B cell (primary cell): Measurements from ENCODE around the gene RNF213. TPM values are rescaled to one million over a fixed set of nuclear protein-coding genes. Genes with fewer than 3 reads are reported as not detected.
A peak's percentile ranks its signal among the peaks of the same experiment; 100 is the strongest.

Source experiments
- ATAC-seq: fragments of 200-7000 bp; cut with Tn5 transposase; one replicate; pipeline ENCODE4 v1.10.0; 2021; ENCODE audit warnings: low read depth, mild to moderate bottlenecking, moderate number of reproducible peaks, moderate library complexity
- CTCF ChIA-PET: fragments of 350-600 bp; sonication (Branson Sonifier 250); formaldehyde crosslinking; loops from one replicate; lab custom pipeline; 2021; ENCODE audit warnings: antibody characterized with exemption, inconsistent platforms; lab: Charles Lee
- POLR2A ChIA-PET: fragments of 350-600 bp; sonication (Branson Sonifier 250); formaldehyde crosslinking; loops from one replicate; lab custom pipeline; 2021; ENCODE audit warnings: antibody characterized with exemption; lab: Charles Lee
- DNase-seq: peaks from one replicate; pipeline ENCODE4 v3.0.0; 2013
- H2AFZ ChIP-seq: 2 replicates; pipeline ENCODE4 v1.6.1; 2012; ENCODE audit warnings: mild to moderate bottlenecking, low read depth, low read length; ENCODE audit not compliant: insufficient read depth, poor library complexity, severe bottlenecking
- H3K27ac ChIP-seq, 2 donors: 1 replicate in 1 of 2; 2 replicates in 1 of 2; pipeline ENCODE4 v1.5.1; 2012 to 2013; ENCODE audit warnings: low read length in 2 of 2, mild to moderate bottlenecking in 2 of 2, moderate library complexity in 1 of 2
- H3K27me3 ChIP-seq, 4 experiments: fragments of 200-600 bp in 1 of 4; sonication (generic) in 1 of 4; replicated peaks in 1 of 4; 1 replicate in 2 of 4; 2 replicates in 2 of 4; pipeline versions ENCODE4 v1.6.1 to v1.7.0; 2013 to 2016; ENCODE audit warnings: low read length in 3 of 4, mild to moderate bottlenecking in 2 of 4, mixed read lengths in 1 of 4, moderate library complexity in 1 of 4; ENCODE audit not compliant: insufficient read depth in 4 of 4, control insufficient read depth in 3 of 4; ENCODE audit errors: control extremely low read depth in 1 of 4
- H3K36me3 ChIP-seq, 2 experiments: replicated peaks in 1 of 2; 1 replicate in 1 of 2; 2 replicates in 1 of 2; pipeline versions ENCODE4 v1.6.1 to v1.7.1; 2013; ENCODE audit warnings: low read length in 1 of 2; ENCODE audit not compliant: insufficient read depth in 2 of 2, control insufficient read depth in 1 of 2; ENCODE audit errors: control extremely low read depth in 1 of 2, extremely low read depth in 1 of 2
- H3K4me1 ChIP-seq, 2 donors: fragments of 200-600 bp in 1 of 2; sonication (generic) in 1 of 2; 1 replicate in 1 of 2; 2 replicates in 1 of 2; pipeline versions ENCODE4 v1.5.1 to v1.6.1; 2013 to 2017; ENCODE audit warnings: low read length in 2 of 2; ENCODE audit not compliant: control insufficient read depth in 2 of 2, insufficient read depth in 2 of 2
- H3K4me2 ChIP-seq: replicated peaks from 2 replicates; pipeline ENCODE3; 2012; ENCODE audit warnings: mild to moderate bottlenecking, low read depth, low read length; ENCODE audit not compliant: poor library complexity, severe bottlenecking
- H3K4me3 ChIP-seq, 5 experiments: fragments of 200-600 bp in 1 of 5; sonication (generic) in 1 of 5; 1 replicate in 3 of 5; 2 replicates in 2 of 5; pipeline versions ENCODE4 v1.5.1 to v1.7.0; 2011 to 2016; ENCODE audit warnings: low read length in 4 of 5, mild to moderate bottlenecking in 4 of 5, low read depth in 2 of 5, control low read depth in 1 of 5, moderate library complexity in 1 of 5; ENCODE audit not compliant: insufficient read depth in 1 of 5; ENCODE audit errors: control extremely low read depth in 1 of 5, extremely low read depth in 1 of 5
- H3K79me2 ChIP-seq: fragments of 200-600 bp; sonication (generic); one replicate; pipeline ENCODE4 v1.6.0; 2016; ENCODE audit warnings: low read length; ENCODE audit not compliant: control insufficient read depth, insufficient read depth
- H3K9ac ChIP-seq: fragments of 200-600 bp; sonication (generic); 2 replicates; pipeline ENCODE4 v1.6.1; 2017; ENCODE audit warnings: mild to moderate bottlenecking, low read length, moderate library complexity
- H3K9me3 ChIP-seq, 3 donors: one replicate each; pipeline versions ENCODE4 v1.6.1 to v1.7.1; 2013; ENCODE audit warnings: low read length in 2 of 3; ENCODE audit not compliant: control insufficient read depth in 2 of 3, insufficient read depth in 1 of 3; ENCODE audit errors: control extremely low read depth in 1 of 3
- H4K20me1 ChIP-seq: 2 replicates; pipeline ENCODE4 v1.6.0; 2012; ENCODE audit warnings: mild to moderate bottlenecking, low read length; ENCODE audit not compliant: insufficient read depth, control insufficient read depth, poor library complexity, severe bottlenecking
- H3K27ac Mint-ChIP-seq: one replicate; pipeline ENCODE4 v1.8.0; 2021; ENCODE audit warnings: mixed read lengths
- H3K27me3 Mint-ChIP-seq: one replicate; pipeline ENCODE4 v1.8.0; 2021; ENCODE audit warnings: mixed read lengths
- H3K4me1 Mint-ChIP-seq: one replicate; pipeline ENCODE4 v1.8.0; 2021; ENCODE audit warnings: mixed read lengths
- H3K4me3 Mint-ChIP-seq: one replicate; pipeline ENCODE4 v1.8.0; 2021; ENCODE audit warnings: mixed read lengths
- H3K9me3 Mint-ChIP-seq: one replicate; pipeline ENCODE4 v1.8.0; 2022; ENCODE audit warnings: mixed read lengths; ENCODE audit not compliant: insufficient read depth
- CTCF ChIP-seq: fragments of 200-600 bp; IDR thresholded peaks from one replicate; pipeline ENCODE4 v1.8.0; 2022; ENCODE audit warnings: antibody characterized with exemption, mild to moderate bottlenecking
- EZH2 ChIP-seq: IDR thresholded peaks from 2 replicates; pipeline ENCODE4 v1.6.1; 2012; ENCODE audit warnings: borderline replicate concordance, low read depth, mild to moderate bottlenecking, moderate library complexity, low read length; ENCODE audit not compliant: insufficient read depth, poor library complexity, severe bottlenecking
- WGBS: methylation state at CpG from one replicate; pipeline ENCODE4 v1.1.5; 2013; ENCODE audit warnings: missing lambda C conversion rate; ENCODE audit not compliant: insufficient coverage; 5-methylcytosine and 5-hydroxymethylcytosine counted together
- intact Hi-C: fragments of 100-400 bp; cut with micrococcal nuclease; formaldehyde crosslinking; loops from one replicate; pipeline ENCODE4 v1.10.0; 2022
- polyA plus RNA-seq: library from polyadenylated mRNA; depleted of rRNA; stranded (reverse); fragments of >200 nt; gene quantifications from 2 replicates; pipeline ENCODE4 v1.2.3, GENCODE V29; 2012
- total RNA-seq, 2 donors: library from RNA; stranded (reverse); fragments of 120-200 nt in 1 of 2; gene quantifications; 1 replicate in 1 of 2; 2 replicates in 1 of 2; pipeline versions ENCODE4 v1.2.3 to v1.2.4, GENCODE V29; 2013 to 2022

The RNF213 gene
- total and polyA plus RNA-seq, 2 donors (not counting 1 experiment from before 2014, with no cell fraction given) = 121 to 287 TPM

- no peak overlapping the region for H2AFZ ChIP-seq
- WGBS = 0% methylated on average over 1 of the region's 4 CpGs
- H3K4me2 ChIP-seq = no peak overlapping the region
- H3K4me3 ChIP-seq = no peak overlapping the region
- H3K4me3 Mint-ChIP-seq = no peak overlapping the region
- intact Hi-C loops = no loop called here
- H3K27ac ChIP-seq = no peak overlapping the region
- no peak overlapping the region for H3K27ac Mint-ChIP-seq
- DNase-seq (no peak), ATAC-seq (no peak)
- TF ChIP-seq EZH2 (no peak), CTCF (no peak)
- no peaks in the 10 kb centered on the region for H3K27me3 ChIP-seq
- no peaks in the 10 kb centered on the region for H3K9me3 ChIP-seq
- peaks cover 31% of the 10 kb centered on the region for H3K4me1 Mint-ChIP-seq
- ChIA-PET POLR2A (interaction anchor here (0.6 kb wide), 1 partner anchor 1145 kb away, joined by 3 read pairs; no protein-coding TSS in a partner anchor), CTCF (interaction anchor here (0.6 to 0.7 kb wide), 2 partner anchors 53 to 114 kb away, joined by 3 read pairs; no protein-coding TSS in a partner anchor)
- H3K36me3 ChIP-seq = peaks cover 3 to 56% of the 10 kb centered on the region in 2 experiments
- H3K79me2 ChIP-seq = peaks cover 92% of the 10 kb centered on the region
- H3K27me3 Mint-ChIP-seq = no peaks in the 10 kb centered on the region
- H3K9ac ChIP-seq = no peak overlapping the region
- peaks cover 84% of the 10 kb centered on the region for H4K20me1 ChIP-seq
- H3K9me3 Mint-ChIP-seq = no peaks in the 10 kb centered on the region
- H3K4me1 ChIP-seq = peaks cover 15 to 28% of the 10 kb centered on the region in 2 donors
Observed at GRCh38 chr17:80268427-80268826, 7.8 kb downstream of the RNF213 start.

GRCh38 chr17:80269405-80269807 lies 8.8 kb downstream of the RNF213 start:
- intact Hi-C loops = no loop called here

More at GRCh38 chr17:80269405-80269807, 8.8 kb downstream of the RNF213 start:
- Histone ChIP-seq H2AFZ (no peak overlapping the region), H3K27ac (no peak overlapping the region), H3K27me3 (no peaks in the 10 kb centered on the region), H3K4me2 (no peak overlapping the region), H3K4me3 (no peak overlapping the region), H3K9ac (no peak overlapping the region), H3K9me3 (no peaks in the 10 kb centered on the region), H3K36me3 (peaks cover 3 to 64% of the 10 kb centered on the region in 2 experiments), H4K20me1 (peaks cover 83% of the 10 kb centered on the region), H3K4me1 (peaks cover 11 to 24% of the 10 kb centered on the region in 2 donors), H3K79me2 (peaks cover 92% of the 10 kb centered on the region)
- WGBS = 100% methylated on average over 1 of the region's 2 CpGs
- H3K9me3 Mint-ChIP-seq = no peaks in the 10 kb centered on the region
- no peaks in the 10 kb centered on the region for H3K27me3 Mint-ChIP-seq
- TF ChIP-seq EZH2 (no peak), CTCF (peak; percentile 14)
- H3K27ac Mint-ChIP-seq = no peak overlapping the region
- peaks cover 30% of the 10 kb centered on the region for H3K4me1 Mint-ChIP-seq
- no peak overlapping the region for H3K4me3 Mint-ChIP-seq
- no peak for ATAC-seq
- no peak for DNase-seq
- POLR2A ChIA-PET = no interaction called here
- CTCF ChIA-PET = interaction anchor here (1.0 kb wide), 1 partner anchor 74 kb away, joined by 4 read pairs; no protein-coding TSS in a partner anchor
